ENCODE measurements around the gene EXOC3. TPM values are rescaled to one million over a fixed set of nuclear protein-coding genes. Genes with fewer than 3 reads are reported as not detected.

The EXOC3 gene
- total and polyA plus RNA-seq, 2 of the 8 experiments (the other 6 are each of a cell fraction or from before 2014, with no cell fraction given), result 14.4 to 30.0 TPM

DNA sequence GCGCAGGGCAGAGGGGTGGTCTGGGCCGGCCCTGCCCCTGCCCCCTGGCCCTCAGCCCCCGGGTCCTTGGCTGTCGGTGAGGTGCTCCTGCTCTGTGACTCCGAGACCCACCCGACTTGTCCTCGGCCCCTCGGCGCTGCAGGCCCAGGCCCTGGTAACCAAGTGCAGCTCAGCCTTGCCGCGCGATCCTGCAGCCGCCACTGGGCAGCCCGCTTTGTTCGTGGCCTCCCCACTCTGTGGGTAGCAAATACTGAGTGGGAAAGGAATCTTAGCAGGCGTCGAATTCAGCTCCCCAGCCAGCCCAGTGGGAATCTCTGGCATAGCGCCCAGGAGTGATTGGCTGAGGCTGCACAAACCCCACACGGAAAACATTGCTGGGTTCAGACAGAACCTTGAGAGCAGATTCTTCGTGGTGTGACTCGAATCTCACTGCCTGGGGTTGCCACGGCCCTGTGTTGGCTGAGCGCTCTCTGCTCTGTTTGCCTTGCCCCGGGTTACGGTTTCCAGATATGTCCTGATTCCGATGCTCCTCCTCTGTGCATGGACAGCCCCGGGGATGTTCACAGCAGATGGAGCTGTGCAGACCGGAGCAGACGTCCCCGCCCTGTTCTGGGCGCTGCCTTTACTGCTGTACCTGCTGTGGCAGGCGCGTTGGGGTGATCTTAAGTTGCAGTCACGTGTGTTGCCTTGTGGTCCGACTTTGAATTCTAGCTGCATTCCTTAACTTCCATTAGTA, 13.4 kb upstream of the EXOC3 start:
- peak overlapping the region; percentile 43 for H2BK120ac ChIP-seq (replicated peaks; ENCODE audit: low read depth, low read length)
- no peak overlapping the region; the same call in 1 of the 2 replicates for H2BK5ac ChIP-seq (ENCODE audit: low read depth, low read length)
- no peak for FAIRE-seq
- H3K79me1 ChIP-seq (ENCODE audit: low read depth, low read length), result no peaks in the 10 kb centered on the region
- peaks cover 10% of the 10 kb centered on the region; the same call in 1 of the 2 replicates for H3K23me2 ChIP-seq (ENCODE audit: low read depth, low read length)
- no peak for TF ChIP-seq CBX8 (IDR thresholded peaks at IDR 0.05; ENCODE audit: borderline replicate concordance, low read depth, low read length)
- TF ChIP-seq CBX5 (IDR thresholded peaks at IDR 0.05; ENCODE audit: low read depth, low read length), result no peak
- TF ChIP-seq EZH2 (IDR thresholded peaks at IDR 0.05; ENCODE audit: low read depth, low read length, severe bottlenecking), result no peak
- no peak for TF ChIP-seq CREB1 (IDR thresholded peaks at IDR 0.05)
- no peak for TF ChIP-seq ATF2 (IDR thresholded peaks at IDR 0.05; ENCODE audit: low read length)
- TF ChIP-seq RBBP5 (IDR thresholded peaks at IDR 0.05; ENCODE audit: borderline replicate concordance, low read depth, low read length), result no peak
- no peak for TF ChIP-seq GABPA (IDR thresholded peaks at IDR 0.05; ENCODE audit: borderline replicate concordance, insufficient read depth, low read length)
- no peak for TF ChIP-seq FOSL1 (IDR thresholded peaks at IDR 0.05; ENCODE audit: insufficient read depth, low read depth, low read length)
- TF ChIP-seq RAD21 (IDR thresholded peaks at IDR 0.05 in 1 of 2, conservative IDR thresholded peaks at IDR 0.05 in 1 of 2; ENCODE audit: low read depth in 2 of 2, low read length in 2 of 2), result no peak
- TF ChIP-seq EGR1 (IDR thresholded peaks at IDR 0.05; ENCODE audit: borderline replicate concordance, low read depth, low read length), result no peak
- H2BK12ac ChIP-seq (ENCODE audit: low read depth, low read length), result 0 out of 2 replicates have a peak overlapping the region, but pooled peaks have one; percentile 75
- H3K14ac ChIP-seq (ENCODE audit: insufficient read length), result no peak overlapping the region
- no peak overlapping the region for H4K91ac ChIP-seq (replicated peaks; ENCODE audit: insufficient read length, low read length)
- no peaks in the 10 kb centered on the region for H3K79me2 ChIP-seq (ENCODE audit: control insufficient read depth in 1 of 2, insufficient read depth in 2 of 2, low read length in 2 of 2)
- 84% methylated on average over 35 of the region's 35 CpGs; no CpG with 5 or more reads in 1 of the 2 experiments for WGBS, 2 experiments (ENCODE audit: extremely low coverage in 1 of 2, insufficient coverage in 1 of 2, insufficient read length in 1 of 2, insufficient replicate concordance in 2 of 2, low coverage in 1 of 2, low lambda C conversion rate in 2 of 2, missing lambda C conversion rate in 1 of 2)
- H2AFZ ChIP-seq (ENCODE audit: low read length), result no peak overlapping the region
- no peak overlapping the region for H4K5ac ChIP-seq (ENCODE audit: insufficient read length, low read depth, low read length)
- H3K36me3 ChIP-seq (ENCODE audit: control insufficient read depth in 2 of 4, insufficient read depth in 4 of 4, low read length in 3 of 4), result no peaks in the 10 kb centered on the region
- peak overlapping the region; percentile 48 for H3K18ac ChIP-seq (ENCODE audit: extremely low read depth, low read length)
- peaks cover 0 to 3% (median 1%) of the 10 kb centered on the region in 4 experiments; a peak in 2 of 7 replicates for H3K4me1 ChIP-seq (replicated peaks in 1 of 4; ENCODE audit: control insufficient read depth in 3 of 4, insufficient read depth in 4 of 4, low read length in 3 of 4)
- peaks cover 0 to 3% of the 10 kb centered on the region in 2 experiments; a peak in 1 of 4 replicates for H3K9me3 ChIP-seq (ENCODE audit: insufficient read depth in 2 of 2, low read depth in 1 of 2, low read length in 1 of 2)
- no peak overlapping the region for H3K23ac ChIP-seq (ENCODE audit: insufficient read length)
- no peak overlapping the region for H2BK20ac ChIP-seq (ENCODE audit: low read length)
- H3K27ac ChIP-seq (ENCODE audit: low read depth, low read length), result no peak overlapping the region
- no peaks in the 10 kb centered on the region for H3K27me3 ChIP-seq (replicated peaks in 1 of 4; ENCODE audit: control insufficient read depth in 3 of 4, extremely low read depth in 1 of 4, insufficient read depth in 3 of 4, low read length in 3 of 4)
- H2AK5ac ChIP-seq (ENCODE audit: low read depth, low read length), result no peak overlapping the region
- H2BK15ac ChIP-seq (ENCODE audit: low read length), result 0 out of 2 replicates have a peak overlapping the region, but pooled peaks have one; percentile 61
- H4K8ac ChIP-seq (ENCODE audit: extremely low read depth, insufficient read depth, low read length), result no peak overlapping the region
- no peak for DNase-seq (ENCODE audit: low read depth in 1 of 2, low spot score in 2 of 2)
- no peak overlapping the region for H3K4ac ChIP-seq (replicated peaks; ENCODE audit: insufficient read length, low read depth, low read length)
- ChIA-PET POLR2A (ENCODE audit: partially characterized antibody) (no interaction called here), CTCF (ENCODE audit: partially characterized antibody) (interaction anchor here (0.7 to 9.7 kb wide), 20 partner anchors 10 to 173 kb away, joined by 3 to 99 read pairs (median 8); no protein-coding TSS in a partner anchor)
- peaks cover 0 to 4% of the 10 kb centered on the region in 2 experiments for H4K20me1 ChIP-seq (replicated peaks in 1 of 2; ENCODE audit: control insufficient read depth in 1 of 2, insufficient read depth in 2 of 2, low read length in 2 of 2)
- H3K4me3 ChIP-seq (ENCODE audit: extremely low read depth in 1 of 4, insufficient read depth in 2 of 4, low read depth in 3 of 4, low read length in 4 of 4), result no peak overlapping the region
- no peak overlapping the region for H3K56ac ChIP-seq (replicated peaks; ENCODE audit: insufficient read length, low read depth, low read length)
- no peak overlapping the region for H3K9ac ChIP-seq (replicated peaks in 1 of 4; ENCODE audit: extremely low read depth in 1 of 4, low read depth in 3 of 4, low read length in 3 of 4)
- H3K4me2 ChIP-seq (ENCODE audit: insufficient read depth in 1 of 2, low read depth in 2 of 2, low read length in 2 of 2), result no peak overlapping the region
